Activated B cell treated with CpG ODN at 0.5 μM for 24 hours (primary cell): ENCODE measurements around the gene CYB561D2. TPM values are rescaled to one million over a fixed set of nuclear protein-coding genes. Genes with fewer than 3 reads are reported as not detected.

Source experiments
- ATAC-seq: fragments of 200-7000 bp; cut with Tn5 transposase; one replicate; pipeline ENCODE4 v1.10.0; 2021; ENCODE audit warnings: low read depth, mild to moderate bottlenecking, moderate library complexity
- CTCF ChIA-PET: fragments of 350-600 bp; sonication (Branson Sonifier 250); formaldehyde crosslinking; loops from one replicate; lab custom pipeline; 2021; ENCODE audit warnings: antibody characterized with exemption; lab: Charles Lee
- POLR2A ChIA-PET: fragments of 350-600 bp; sonication (Branson Sonifier 250); formaldehyde crosslinking; loops from one replicate; lab custom pipeline; 2021; ENCODE audit warnings: antibody characterized with exemption; lab: Charles Lee
- DNase-seq: peaks from one replicate; pipeline ENCODE4 v3.0.0; 2022
- H3K27ac Mint-ChIP-seq: one replicate; pipeline ENCODE4 v1.8.0; 2020; ENCODE audit warnings: mixed read lengths
- H3K27me3 Mint-ChIP-seq: one replicate; pipeline ENCODE4 v1.8.0; 2021; ENCODE audit warnings: mixed read lengths
- H3K36me3 Mint-ChIP-seq: one replicate; pipeline ENCODE4 v1.8.0; 2021; ENCODE audit warnings: low read depth, mixed read lengths
- H3K4me1 Mint-ChIP-seq: one replicate; pipeline ENCODE4 v1.8.0; 2021; ENCODE audit warnings: mixed read lengths
- H3K4me3 Mint-ChIP-seq: one replicate; pipeline ENCODE4 v1.8.0; 2020; ENCODE audit warnings: mild to moderate bottlenecking, mixed read lengths
- H3K9me3 Mint-ChIP-seq: one replicate; pipeline ENCODE4 v1.8.0; 2020; ENCODE audit warnings: mixed read lengths
- intact Hi-C: fragments of 100-400 bp; cut with micrococcal nuclease; formaldehyde crosslinking; loops from one replicate; pipeline ENCODE4 v1.15.1; 2024
- total RNA-seq: library from RNA; stranded (reverse); gene quantifications from 2 replicates; pipeline ENCODE4 v1.2.3, GENCODE V29; 2022
- TF ChIP-seq, protein P1 (sequence below): fragments of 200-600 bp; IDR thresholded peaks from one replicate; pipeline ENCODE4 v1.8.0; 2022; ENCODE audit warnings: antibody characterized with exemption, mild to moderate bottlenecking

The CYB561D2 gene
- total RNA-seq, 1 donor from 2014 or later: 26.0 TPM

DNA sequence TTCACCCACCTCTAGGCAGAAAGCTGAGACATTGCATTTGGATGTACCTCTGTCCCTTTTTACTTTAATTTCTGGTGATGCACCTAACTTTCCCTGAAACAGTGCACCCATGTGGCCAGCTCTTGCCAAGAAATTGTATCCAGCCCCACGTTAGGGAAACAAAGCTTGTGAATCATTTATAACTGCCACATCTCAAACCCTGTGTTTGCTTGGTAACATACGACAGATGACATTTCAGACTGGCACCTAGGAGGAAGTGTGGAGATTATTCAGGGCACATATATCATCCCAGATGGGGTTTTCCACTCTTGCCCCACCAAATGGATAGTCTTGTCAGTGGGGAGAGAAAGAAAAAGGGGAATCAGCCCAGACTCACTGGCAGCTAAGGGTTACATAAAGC lies 2.1 kb downstream of the CYB561D2 start:
- no peak for DNase-seq
- Mint-ChIP-seq H3K36me3 (peaks cover 55% of the 10 kb centered on the region), H3K4me3 (no peak overlapping the region), H3K4me1 (peaks cover 66% of the 10 kb centered on the region), H3K27me3 (no peaks in the 10 kb centered on the region), H3K9me3 (no peaks in the 10 kb centered on the region), H3K27ac (no peak overlapping the region)
- ChIA-PET CTCF (interaction anchor here (1.5 kb wide), 1 partner anchor 23 kb away, joined by 3 read pairs; no protein-coding TSS in a partner anchor), POLR2A (interaction anchor here (0.5 to 1.5 kb wide), 7 partner anchors 12 to 908 kb away, joined by 3 to 12 read pairs (median 4); partner anchors contain the start of genes HYAL3, NAA80 and RASSF1)
- no peak for ATAC-seq
- TF ChIP-seq, protein P1, sequence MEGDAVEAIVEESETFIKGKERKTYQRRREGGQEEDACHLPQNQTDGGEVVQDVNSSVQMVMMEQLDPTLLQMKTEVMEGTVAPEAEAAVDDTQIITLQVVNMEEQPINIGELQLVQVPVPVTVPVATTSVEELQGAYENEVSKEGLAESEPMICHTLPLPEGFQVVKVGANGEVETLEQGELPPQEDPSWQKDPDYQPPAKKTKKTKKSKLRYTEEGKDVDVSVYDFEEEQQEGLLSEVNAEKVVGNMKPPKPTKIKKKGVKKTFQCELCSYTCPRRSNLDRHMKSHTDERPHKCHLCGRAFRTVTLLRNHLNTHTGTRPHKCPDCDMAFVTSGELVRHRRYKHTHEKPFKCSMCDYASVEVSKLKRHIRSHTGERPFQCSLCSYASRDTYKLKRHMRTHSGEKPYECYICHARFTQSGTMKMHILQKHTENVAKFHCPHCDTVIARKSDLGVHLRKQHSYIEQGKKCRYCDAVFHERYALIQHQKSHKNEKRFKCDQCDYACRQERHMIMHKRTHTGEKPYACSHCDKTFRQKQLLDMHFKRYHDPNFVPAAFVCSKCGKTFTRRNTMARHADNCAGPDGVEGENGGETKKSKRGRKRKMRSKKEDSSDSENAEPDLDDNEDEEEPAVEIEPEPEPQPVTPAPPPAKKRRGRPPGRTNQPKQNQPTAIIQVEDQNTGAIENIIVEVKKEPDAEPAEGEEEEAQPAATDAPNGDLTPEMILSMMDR: no peak
- intact Hi-C loops: loop anchor here (10.0 kb wide), 1 partner anchor 1702 kb away; the partner anchor contains the start of gene DUSP7

GRCh38 chr3:50353245-50354004 lies 2.8 kb downstream of the CYB561D2 start:
- intact Hi-C loops: loop anchor here (10.0 kb wide), 1 partner anchor 1701 kb away; the partner anchor contains the start of gene DUSP7
- DNase-seq (no peak), ATAC-seq (no peak)
- H3K4me3 Mint-ChIP-seq: no peak overlapping the region
- POLR2A ChIA-PET: interaction anchor here (0.5 to 1.8 kb wide), 9 partner anchors 12 to 909 kb away, joined by 3 to 12 read pairs (median 5); partner anchors contain the start of genes HYAL3, NAA80 and RASSF1
- CTCF ChIA-PET: interaction anchor here (0.8 to 1.5 kb wide), 2 partner anchors 24 to 32 kb away, joined by 3 to 5 read pairs; no protein-coding TSS in a partner anchor
- peaks cover 71% of the 10 kb centered on the region for H3K4me1 Mint-ChIP-seq
- no peaks in the 10 kb centered on the region for H3K9me3 Mint-ChIP-seq
- no peak overlapping the region for H3K27ac Mint-ChIP-seq
- H3K27me3 Mint-ChIP-seq: no peaks in the 10 kb centered on the region
- peaks cover 53% of the 10 kb centered on the region for H3K36me3 Mint-ChIP-seq
- TF ChIP-seq, protein P1: no peak

GRCh38 chr3:50354186-50354764 lies 3.6 kb downstream of the CYB561D2 start:
- peaks cover 70% of the 10 kb centered on the region for H3K4me1 Mint-ChIP-seq
- H3K9me3 Mint-ChIP-seq: no peaks in the 10 kb centered on the region
- H3K27me3 Mint-ChIP-seq: no peaks in the 10 kb centered on the region
- peaks cover 51% of the 10 kb centered on the region for H3K36me3 Mint-ChIP-seq
- DNase-seq: no peak
- ATAC-seq: no peak
- intact Hi-C loops: loop anchor here (10.0 kb wide), 1 partner anchor 1701 kb away; the partner anchor contains the start of gene DUSP7
- no peak overlapping the region for H3K27ac Mint-ChIP-seq
- TF ChIP-seq, protein P1: no peak
- ChIA-PET CTCF (interaction anchor here (0.8 to 1.5 kb wide), 2 partner anchors 25 to 33 kb away, joined by 3 to 5 read pairs; no protein-coding TSS in a partner anchor), POLR2A (interaction anchor here (1.5 to 1.8 kb wide), 3 partner anchors 11 to 18 kb away, joined by 5 to 9 read pairs (median 6); partner anchors contain the start of gene RASSF1)
- H3K4me3 Mint-ChIP-seq: no peak overlapping the region

DNA sequence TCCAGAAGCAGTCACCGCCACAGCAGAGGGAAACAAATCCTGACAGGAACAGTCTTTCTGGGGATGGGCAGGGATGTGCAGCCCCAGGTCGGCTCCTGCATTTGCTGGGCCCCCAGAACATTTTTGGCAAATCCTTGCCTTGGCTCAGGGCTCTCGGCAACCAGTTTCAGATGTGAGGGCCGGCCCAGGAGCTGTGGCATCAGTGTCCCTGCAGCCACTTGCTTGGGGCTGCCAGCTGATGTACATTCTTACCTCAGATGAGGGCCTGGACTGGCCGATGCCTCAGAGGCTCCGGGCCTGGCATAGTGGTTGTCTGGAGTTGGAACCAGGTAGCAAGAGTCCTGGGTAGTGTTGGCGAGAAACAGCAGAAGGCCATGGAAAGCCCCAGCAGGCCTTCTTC lies 4.2 kb downstream of the CYB561D2 start:
- TF ChIP-seq, protein P1: no peak
- CTCF ChIA-PET: no interaction called here
- no peaks in the 10 kb centered on the region for H3K9me3 Mint-ChIP-seq
- peaks cover 70% of the 10 kb centered on the region for H3K4me1 Mint-ChIP-seq
- POLR2A ChIA-PET: interaction anchor here (1.6 to 1.8 kb wide), 2 partner anchors 15 to 18 kb away, joined by 6 to 9 read pairs; partner anchors contain the start of gene RASSF1
- no peak for DNase-seq
- H3K36me3 Mint-ChIP-seq: peaks cover 53% of the 10 kb centered on the region
- no peak overlapping the region for H3K27ac Mint-ChIP-seq
- H3K27me3 Mint-ChIP-seq: no peaks in the 10 kb centered on the region
- intact Hi-C loops: loop anchor here (5.0 to 10.0 kb wide), 2 partner anchors 162 to 1700 kb away; partner anchors contain the start of gene DUSP7
- H3K4me3 Mint-ChIP-seq: no peak overlapping the region
- no peak for ATAC-seq
